HEK293 (cell line): ENCODE data around the gene CDC73.

Experiments
- CTCF ChIA-PET: fragments of 350-600 bp; formaldehyde crosslinking; extraction: SDS; loops from one replicate; lab custom pipeline; 2021; ENCODE audit warnings: antibody characterized with exemption; lab: Yijun Ruan, JAX
- POLR2A ChIA-PET: fragments of 300-600 bp; formaldehyde crosslinking; extraction: SDS; loops from one replicate; lab custom pipeline; 2020; ENCODE audit warnings: antibody characterized with exemption, inconsistent platforms; lab: Yijun Ruan, JAX
- H3K27ac ChIP-seq: fragments of 200-500 bp; sonication (Bioruptor generic); 2 replicates; pipeline ENCODE4 v1.5.1; 2014; ENCODE audit warnings: low read depth, low read length, control low read depth, inconsistent platforms; ENCODE audit errors: extremely low read depth
- H3K36me3 ChIP-seq, 2 experiments: fragments of 200-500 bp in 1 of 2; sonication (Bioruptor generic) in 1 of 2; 1 replicate in 1 of 2; 2 replicates in 1 of 2; pipeline ENCODE4 v1.5.1; 2014 to 2017; ENCODE audit warnings: inconsistent platforms in 2 of 2, low read length in 2 of 2; ENCODE audit not compliant: control insufficient read depth in 2 of 2, insufficient read depth in 1 of 2
- H3K4me1 ChIP-seq: fragments of 200-500 bp; sonication (Bioruptor generic); 2 replicates; pipeline ENCODE4 v1.5.1; 2014; ENCODE audit warnings: mild to moderate bottlenecking, low read length, inconsistent platforms; ENCODE audit not compliant: control insufficient read depth, insufficient read depth
- H3K4me3 ChIP-seq: 2 replicates; pipeline ENCODE4 v1.5.1; 2011; ENCODE audit warnings: low read depth, mild to moderate bottlenecking, control low read depth, low read length, moderate library complexity
- H3K9me3 ChIP-seq: fragments of 200-500 bp; sonication (Bioruptor generic); 2 replicates; pipeline ENCODE4 v1.5.1; 2014; ENCODE audit warnings: low read depth, low read length, inconsistent platforms; ENCODE audit not compliant: control insufficient read depth, insufficient read depth
- GLI4 ChIP-seq: fragments of 450-650 bp; formaldehyde crosslinking; IDR thresholded peaks from 2 replicates; pipeline ENCODE4 v1.5.1; 2016; ENCODE audit warnings: missing biosample characterization, missing genetic modification characterization
- RBAK ChIP-seq: fragments of 450-650 bp; formaldehyde crosslinking; IDR thresholded peaks from 2 replicates; pipeline ENCODE4 v1.5.1; 2016; ENCODE audit warnings: missing biosample characterization, missing genetic modification characterization
- SCRT1 ChIP-seq: fragments of 450-650 bp; formaldehyde crosslinking; IDR thresholded peaks from 2 replicates; pipeline ENCODE4 v1.5.1; 2016; ENCODE audit warnings: missing biosample characterization, missing genetic modification characterization, borderline replicate concordance
- SETDB1 ChIP-seq: IDR thresholded peaks from one replicate; pipeline ENCODE4 v1.6.1; 2017; ENCODE audit warnings: mild to moderate bottlenecking, low read length, moderate library complexity, mixed read lengths; ENCODE audit not compliant: insufficient read length
- SP2 ChIP-seq: fragments of 450-650 bp; formaldehyde crosslinking; IDR thresholded peaks from 2 replicates; pipeline ENCODE4 v1.5.1; 2016; ENCODE audit warnings: missing biosample characterization, missing genetic modification characterization
- TCF7L2 ChIP-seq: IDR thresholded peaks from 2 replicates; pipeline ENCODE4 v1.6.1; 2011; ENCODE audit warnings: low read depth, mild to moderate bottlenecking, inconsistent platforms, low read length, moderate library complexity, borderline replicate concordance
- ZNF174 ChIP-seq: fragments of 450-650 bp; formaldehyde crosslinking; IDR thresholded peaks from 2 replicates; pipeline ENCODE4 v1.5.0; 2017; ENCODE audit warnings: missing biosample characterization, mild to moderate bottlenecking, missing genetic modification characterization
- ZNF239 ChIP-seq: fragments of 450-650 bp; formaldehyde crosslinking; IDR thresholded peaks from 2 replicates; pipeline ENCODE4 v1.5.1; 2016; ENCODE audit warnings: missing biosample characterization, missing genetic modification characterization
- ZNF292 ChIP-seq: fragments of 450-650 bp; formaldehyde crosslinking; IDR thresholded peaks from 2 replicates; pipeline ENCODE4 v1.5.1; 2016; ENCODE audit warnings: low read depth, missing biosample characterization, missing genetic modification characterization, borderline replicate concordance
- ZNF561 ChIP-seq: fragments of 450-650 bp; IDR thresholded peaks from 2 replicates; pipeline ENCODE4 v1.5.1; 2018; ENCODE audit warnings: missing biosample characterization, missing genetic modification characterization, borderline replicate concordance
- ZNF585B ChIP-seq: fragments of 450-650 bp; formaldehyde crosslinking; IDR thresholded peaks from 2 replicates; pipeline ENCODE4 v1.5.1; 2016; ENCODE audit warnings: missing biosample characterization, missing genetic modification characterization
- ZNF621 ChIP-seq: fragments of 450-650 bp; formaldehyde crosslinking; IDR thresholded peaks from 2 replicates; pipeline ENCODE4 v1.5.1; 2017; ENCODE audit warnings: missing biosample characterization, missing genetic modification characterization
- ZNF624 ChIP-seq: fragments of 450-650 bp; formaldehyde crosslinking; IDR thresholded peaks from 2 replicates; pipeline ENCODE4 v1.5.1; 2017; ENCODE audit warnings: missing biosample characterization, missing genetic modification characterization
- ZNF776 ChIP-seq: fragments of 450-650 bp; formaldehyde crosslinking; IDR thresholded peaks from 2 replicates; pipeline ENCODE4 v1.5.0; 2017; ENCODE audit warnings: missing biosample characterization, missing genetic modification characterization, borderline replicate concordance
- ZNF777 ChIP-seq: fragments of 450-650 bp; formaldehyde crosslinking; IDR thresholded peaks from 2 replicates; pipeline ENCODE4 v1.5.1; 2017; ENCODE audit warnings: missing biosample characterization, missing genetic modification characterization, borderline replicate concordance
- ZNF830 ChIP-seq: fragments of 450-650 bp; IDR thresholded peaks from 2 replicates; pipeline ENCODE4 v1.5.0; 2018; ENCODE audit warnings: missing biosample characterization, missing genetic modification characterization, low read depth, mild to moderate bottlenecking, moderate library complexity
- TF ChIP-seq, protein P1 (sequence below): fragments of 450-650 bp; IDR thresholded peaks from 2 replicates; pipeline ENCODE4 v1.5.1; 2018; ENCODE audit warnings: missing biosample characterization, missing genetic modification characterization
- TF ChIP-seq, protein P2 (sequence below): fragments of 450-650 bp; formaldehyde crosslinking; IDR thresholded peaks from 2 replicates; pipeline ENCODE4 v1.5.1; 2016; ENCODE audit warnings: missing biosample characterization, missing genetic modification characterization, borderline replicate concordance
- TF ChIP-seq, protein P3 (sequence below): sonication (generic); formaldehyde crosslinking; IDR thresholded peaks from 2 replicates; pipeline ENCODE4 v1.8.1; 2022; ENCODE audit warnings: mild to moderate bottlenecking, moderate library complexity, missing genetic modification reagents

CDC73 gene

DNA sequence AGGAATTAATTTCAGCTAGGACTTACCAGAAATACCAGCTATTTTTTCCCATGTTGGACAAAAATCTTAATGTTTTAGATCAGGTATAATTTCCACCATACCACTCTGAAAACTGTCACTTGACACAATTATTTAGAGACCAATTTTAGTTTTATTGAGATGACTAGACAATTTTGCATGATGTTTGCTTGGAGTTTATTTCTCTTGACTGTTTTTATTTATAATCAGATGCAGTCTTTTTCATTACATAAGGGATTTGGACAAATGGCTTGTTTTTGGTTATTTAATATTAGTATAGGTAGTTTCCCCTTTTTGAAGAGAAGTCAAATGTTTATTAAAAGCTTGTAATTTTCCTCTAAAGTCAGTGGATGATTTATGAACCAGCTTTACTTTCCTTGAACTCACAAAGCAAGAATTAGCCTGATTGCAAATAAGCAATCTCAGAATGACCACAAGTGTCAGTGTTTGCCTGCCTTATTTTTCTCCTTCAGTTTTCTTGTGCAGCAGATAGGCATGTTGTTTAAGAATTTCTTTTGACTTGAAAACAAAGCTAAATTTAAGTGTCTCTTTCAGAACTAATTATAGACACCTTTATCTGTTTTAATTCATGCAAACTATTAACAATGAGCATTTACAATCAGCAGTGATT, 68.4 kb downstream of the CDC73 start:
- H3K27ac ChIP-seq, result no peak overlapping the region
- ChIA-PET CTCF (interaction anchor here (0.6 to 1.6 kb wide), 6 partner anchors 8 to 1334 kb away, joined by 3 to 5 read pairs (median 4); no protein-coding TSS in a partner anchor), POLR2A (no interaction called here)
- TF ChIP-seq SP2 (no peak), SCRT1 (tag by site-specific recombination) (no peak), ZNF561 (tag by site-specific recombination) (no peak), ZNF292 (no peak), ZNF830 (no peak), ZNF624 (no peak)
- TF ChIP-seq, protein P1, sequence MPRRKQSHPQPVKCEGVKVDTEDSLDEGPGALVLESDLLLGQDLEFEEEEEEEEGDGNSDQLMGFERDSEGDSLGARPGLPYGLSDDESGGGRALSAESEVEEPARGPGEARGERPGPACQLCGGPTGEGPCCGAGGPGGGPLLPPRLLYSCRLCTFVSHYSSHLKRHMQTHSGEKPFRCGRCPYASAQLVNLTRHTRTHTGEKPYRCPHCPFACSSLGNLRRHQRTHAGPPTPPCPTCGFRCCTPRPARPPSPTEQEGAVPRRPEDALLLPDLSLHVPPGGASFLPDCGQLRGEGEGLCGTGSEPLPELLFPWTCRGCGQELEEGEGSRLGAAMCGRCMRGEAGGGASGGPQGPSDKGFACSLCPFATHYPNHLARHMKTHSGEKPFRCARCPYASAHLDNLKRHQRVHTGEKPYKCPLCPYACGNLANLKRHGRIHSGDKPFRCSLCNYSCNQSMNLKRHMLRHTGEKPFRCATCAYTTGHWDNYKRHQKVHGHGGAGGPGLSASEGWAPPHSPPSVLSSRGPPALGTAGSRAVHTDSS, result no peak
- TF ChIP-seq, protein P2, sequence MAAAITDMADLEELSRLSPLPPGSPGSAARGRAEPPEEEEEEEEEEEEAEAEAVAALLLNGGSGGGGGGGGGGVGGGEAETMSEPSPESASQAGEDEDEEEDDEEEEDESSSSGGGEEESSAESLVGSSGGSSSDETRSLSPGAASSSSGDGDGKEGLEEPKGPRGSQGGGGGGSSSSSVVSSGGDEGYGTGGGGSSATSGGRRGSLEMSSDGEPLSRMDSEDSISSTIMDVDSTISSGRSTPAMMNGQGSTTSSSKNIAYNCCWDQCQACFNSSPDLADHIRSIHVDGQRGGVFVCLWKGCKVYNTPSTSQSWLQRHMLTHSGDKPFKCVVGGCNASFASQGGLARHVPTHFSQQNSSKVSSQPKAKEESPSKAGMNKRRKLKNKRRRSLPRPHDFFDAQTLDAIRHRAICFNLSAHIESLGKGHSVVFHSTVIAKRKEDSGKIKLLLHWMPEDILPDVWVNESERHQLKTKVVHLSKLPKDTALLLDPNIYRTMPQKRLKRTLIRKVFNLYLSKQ (tag by site-specific recombination), result no peak
- peaks cover 0 to 6% of the 10 kb centered on the region in 2 experiments; a peak in 1 of 3 replicates for H3K36me3 ChIP-seq
- no peak overlapping the region for H3K4me3 ChIP-seq
- H3K4me1 ChIP-seq, result peaks cover 13% of the 10 kb centered on the region; the same call in 1 of the 2 replicates
- no peaks in the 10 kb centered on the region for H3K9me3 ChIP-seq

DNA sequence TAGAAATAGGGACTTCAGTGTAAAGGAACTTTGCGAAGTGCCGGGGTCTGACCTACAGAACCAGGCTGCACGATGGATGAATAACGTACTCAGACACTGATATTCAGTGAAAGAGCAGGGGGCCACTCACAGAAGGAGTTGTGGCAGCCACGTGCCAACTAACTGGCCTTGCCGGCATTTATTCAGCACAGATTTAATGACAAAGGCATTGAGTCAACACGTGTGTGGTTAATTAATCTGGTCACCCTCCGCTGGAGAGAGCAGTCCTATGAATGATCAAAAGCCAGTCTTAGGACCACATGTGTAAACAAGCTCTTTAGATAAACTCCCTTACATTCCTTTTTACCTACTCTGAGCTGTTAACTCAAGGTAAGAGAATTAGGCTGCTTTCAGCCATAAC, 70.8 kb downstream of the CDC73 start:
- TF ChIP-seq SETDB1, result peak; percentile 41
- TF ChIP-seq, protein P3, sequence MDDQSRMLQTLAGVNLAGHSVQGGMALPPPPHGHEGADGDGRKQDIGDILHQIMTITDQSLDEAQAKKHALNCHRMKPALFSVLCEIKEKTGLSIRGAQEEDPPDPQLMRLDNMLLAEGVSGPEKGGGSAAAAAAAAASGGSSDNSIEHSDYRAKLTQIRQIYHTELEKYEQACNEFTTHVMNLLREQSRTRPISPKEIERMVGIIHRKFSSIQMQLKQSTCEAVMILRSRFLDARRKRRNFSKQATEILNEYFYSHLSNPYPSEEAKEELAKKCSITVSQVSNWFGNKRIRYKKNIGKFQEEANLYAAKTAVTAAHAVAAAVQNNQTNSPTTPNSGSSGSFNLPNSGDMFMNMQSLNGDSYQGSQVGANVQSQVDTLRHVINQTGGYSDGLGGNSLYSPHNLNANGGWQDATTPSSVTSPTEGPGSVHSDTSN (CRISPR knock-in tag), result no peak
- no peak for TF ChIP-seq ZNF776 (tag by site-specific recombination)
- no peak for TF ChIP-seq ZNF777
- CTCF ChIA-PET, result no interaction called here
- Histone ChIP-seq H3K4me1 (peaks cover 2% of the 10 kb centered on the region; the same call in 1 of the 2 replicates), H3K9me3 (no peaks in the 10 kb centered on the region), H3K4me3 (no peak overlapping the region), H3K36me3 (peaks cover 0 to 6% of the 10 kb centered on the region in 2 experiments; a peak in 1 of 3 replicates), H3K27ac (no peak overlapping the region)
- POLR2A ChIA-PET, result no interaction called here

DNA sequence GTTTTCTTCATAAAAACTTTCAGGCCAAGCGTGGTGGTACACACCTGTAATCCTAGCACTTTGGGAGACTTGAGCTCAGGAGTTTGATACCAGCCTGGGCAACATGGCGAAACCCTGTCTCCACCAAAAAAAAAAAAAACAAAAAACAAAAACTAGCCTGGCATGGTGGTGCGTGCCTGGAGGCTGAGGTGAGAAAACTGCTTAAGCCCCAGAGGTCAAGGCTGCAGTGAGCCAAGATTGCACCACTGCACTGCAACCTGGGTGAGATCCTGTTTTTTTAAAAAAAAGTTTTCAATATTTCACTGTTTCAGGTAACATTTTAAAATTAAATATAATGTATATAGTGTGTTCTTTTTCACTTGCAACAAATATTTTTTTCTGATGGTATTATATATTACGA, 78.1 kb downstream of the CDC73 start:
- H3K27ac ChIP-seq, result no peak overlapping the region
- POLR2A ChIA-PET, result interaction anchor here (1.2 kb wide), 1 partner anchor 13 kb away, joined by 3 read pairs; the partner anchor contains the start of gene B3GALT2
- H3K4me3 ChIP-seq, result no peak overlapping the region
- H3K9me3 ChIP-seq, result no peaks in the 10 kb centered on the region
- TF ChIP-seq GLI4 (tag by site-specific recombination), result no peak
- TF ChIP-seq RBAK, result no peak
- no peak for TF ChIP-seq TCF7L2
- no peak for TF ChIP-seq ZNF621 (tag by site-specific recombination)
- TF ChIP-seq SETDB1, result no peak
- no peak for TF ChIP-seq ZNF239
- TF ChIP-seq ZNF174, result no peak
- no peak for TF ChIP-seq ZNF585B (tag by site-specific recombination)
- CTCF ChIA-PET, result interaction anchor here (0.6 kb wide), 1 partner anchor 14 kb away, joined by 4 read pairs; no protein-coding TSS in a partner anchor
- H3K36me3 ChIP-seq, result no peaks in the 10 kb centered on the region; a peak in 1 of 3 replicates
- H3K4me1 ChIP-seq, result no peaks in the 10 kb centered on the region
